DND-41 (cell line): ENCODE data around the gene OPCML.

Source experiments
- ATAC-seq: fragments of 200-7000 bp; cut with Tn5 transposase; 3 replicates; pipeline ENCODE4 v1.9.1; 2021; ENCODE audit warnings: low read depth; ENCODE audit not compliant: insufficient read depth
- DNase-seq: peaks from one replicate; pipeline ENCODE4 v3.0.0-alpha.2; 2020
- H2AFZ ChIP-seq: 2 replicates; pipeline ENCODE4 v1.6.0; 2012; ENCODE audit warnings: low read depth, low read length
- H3K27ac ChIP-seq: 2 replicates; pipeline ENCODE4 v1.5.1; 2012; ENCODE audit warnings: low read length, inconsistent platforms
- H3K27me3 ChIP-seq: fragments of 200-600 bp; sonication (generic); 2 replicates; pipeline ENCODE4 v1.6.0; 2012; ENCODE audit warnings: low read length, mild to moderate bottlenecking, inconsistent platforms; ENCODE audit not compliant: insufficient read depth, poor library complexity
- H3K36me3 ChIP-seq: 2 replicates; pipeline ENCODE4 v1.5.1; 2012; ENCODE audit warnings: low read length, inconsistent platforms; ENCODE audit not compliant: insufficient read depth
- H3K4me1 ChIP-seq: 2 replicates; pipeline ENCODE4 v1.5.1; 2012; ENCODE audit warnings: mild to moderate bottlenecking, low read length; ENCODE audit not compliant: insufficient read depth
- H3K4me2 ChIP-seq: 2 replicates; pipeline ENCODE4 v1.6.0; 2012; ENCODE audit warnings: mild to moderate bottlenecking, moderate library complexity, low read length, inconsistent platforms; ENCODE audit not compliant: insufficient read depth
- H3K4me3 ChIP-seq, 2 experiments: fragments of 200-600 bp in 1 of 2; shearing (Covaris generic) in 1 of 2; 2 replicates each; pipeline ENCODE4 v1.5.1; 2012 to 2016; ENCODE audit warnings: inconsistent platforms in 2 of 2, low read length in 2 of 2, mild to moderate bottlenecking in 2 of 2, low read depth in 1 of 2, moderate library complexity in 1 of 2
- H3K79me2 ChIP-seq: 2 replicates; pipeline ENCODE4 v1.6.0; 2012; ENCODE audit warnings: low read length, inconsistent platforms; ENCODE audit not compliant: insufficient read depth
- H3K9ac ChIP-seq: 2 replicates; pipeline ENCODE4 v1.6.0; 2012; ENCODE audit warnings: low read depth, mild to moderate bottlenecking, inconsistent platforms, low read length, moderate library complexity
- H3K9me3 ChIP-seq: 2 replicates; pipeline ENCODE4 v1.5.1; 2012; ENCODE audit warnings: low read length, moderate library complexity, mild to moderate bottlenecking, inconsistent platforms; ENCODE audit not compliant: insufficient read depth, severe bottlenecking
- H4K20me1 ChIP-seq: 2 replicates; pipeline ENCODE4 v1.6.0; 2012; ENCODE audit warnings: low read length; ENCODE audit not compliant: insufficient read depth
- EZH2 ChIP-seq: IDR thresholded peaks from 3 replicates; pipeline ENCODE4 v1.6.1; 2012; ENCODE audit warnings: borderline replicate concordance, low read depth, mild to moderate bottlenecking, moderate library complexity, low read length, inconsistent platforms; ENCODE audit not compliant: severe bottlenecking
- TF ChIP-seq, protein P1 (sequence below): IDR thresholded peaks from 2 replicates; pipeline ENCODE4 v1.5.1; 2012; ENCODE audit warnings: borderline replicate concordance, low read length, moderate library complexity, mild to moderate bottlenecking; ENCODE audit not compliant: poor library complexity, severe bottlenecking; ENCODE audit errors: extremely low read depth

Gene OPCML

DNA sequence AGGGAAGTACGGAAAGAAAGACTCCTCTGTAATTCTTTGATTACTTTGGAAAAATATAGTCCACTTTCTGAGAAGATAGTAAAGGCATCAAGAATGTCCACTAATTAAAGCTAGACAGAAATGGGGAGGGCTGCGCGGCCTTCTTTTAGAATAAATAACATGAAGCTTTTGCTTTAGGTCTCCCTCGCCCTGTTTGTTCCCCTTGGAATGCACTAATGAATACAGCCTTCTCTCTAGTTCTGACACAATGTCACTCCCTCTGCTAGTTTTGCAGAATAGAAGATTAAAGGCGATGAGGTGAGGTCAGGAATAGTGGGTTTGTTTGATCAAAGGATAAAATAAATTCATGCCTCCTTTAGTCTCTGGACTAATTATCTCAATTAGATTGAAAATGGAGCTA lies 543.9 kb downstream of the OPCML start:
- Histone ChIP-seq H4K20me1 (no peaks in the 10 kb centered on the region), H3K4me2 (no peak overlapping the region), H3K36me3 (no peaks in the 10 kb centered on the region), H3K4me1 (no peaks in the 10 kb centered on the region), H3K27ac (no peak overlapping the region), H3K9me3 (no peaks in the 10 kb centered on the region), H3K4me3 (no peak overlapping the region), H3K79me2 (no peaks in the 10 kb centered on the region), H3K9ac (no peak overlapping the region), H3K27me3 (peaks cover 14% of the 10 kb centered on the region), H2AFZ (no peak overlapping the region)
- TF ChIP-seq, protein P1, sequence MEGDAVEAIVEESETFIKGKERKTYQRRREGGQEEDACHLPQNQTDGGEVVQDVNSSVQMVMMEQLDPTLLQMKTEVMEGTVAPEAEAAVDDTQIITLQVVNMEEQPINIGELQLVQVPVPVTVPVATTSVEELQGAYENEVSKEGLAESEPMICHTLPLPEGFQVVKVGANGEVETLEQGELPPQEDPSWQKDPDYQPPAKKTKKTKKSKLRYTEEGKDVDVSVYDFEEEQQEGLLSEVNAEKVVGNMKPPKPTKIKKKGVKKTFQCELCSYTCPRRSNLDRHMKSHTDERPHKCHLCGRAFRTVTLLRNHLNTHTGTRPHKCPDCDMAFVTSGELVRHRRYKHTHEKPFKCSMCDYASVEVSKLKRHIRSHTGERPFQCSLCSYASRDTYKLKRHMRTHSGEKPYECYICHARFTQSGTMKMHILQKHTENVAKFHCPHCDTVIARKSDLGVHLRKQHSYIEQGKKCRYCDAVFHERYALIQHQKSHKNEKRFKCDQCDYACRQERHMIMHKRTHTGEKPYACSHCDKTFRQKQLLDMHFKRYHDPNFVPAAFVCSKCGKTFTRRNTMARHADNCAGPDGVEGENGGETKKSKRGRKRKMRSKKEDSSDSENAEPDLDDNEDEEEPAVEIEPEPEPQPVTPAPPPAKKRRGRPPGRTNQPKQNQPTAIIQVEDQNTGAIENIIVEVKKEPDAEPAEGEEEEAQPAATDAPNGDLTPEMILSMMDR: no peak
- no peak for TF ChIP-seq EZH2
- ATAC-seq (no peak), DNase-seq (no peak)

DNA sequence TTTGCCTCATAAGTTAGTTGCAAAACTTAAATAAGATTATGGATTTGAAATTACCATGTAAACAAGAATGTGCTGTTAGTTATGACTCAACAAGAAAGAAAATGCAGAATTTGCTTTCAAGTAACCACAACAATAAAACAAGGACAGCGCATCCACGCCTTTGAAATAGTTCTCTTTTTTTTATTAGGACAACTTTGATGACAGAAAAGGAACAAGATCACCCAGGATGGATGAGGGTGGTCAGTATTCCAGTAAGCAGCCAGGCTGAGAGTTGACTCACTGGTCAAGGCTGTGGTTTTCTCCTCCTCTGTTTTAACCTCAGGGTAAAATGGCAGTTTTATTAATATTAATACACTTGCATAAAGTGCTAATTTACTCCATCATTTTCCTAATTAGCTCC lies 544.4 kb downstream of the OPCML start:
- no peak overlapping the region for H3K4me3 ChIP-seq
- peaks cover 16% of the 10 kb centered on the region for H3K27me3 ChIP-seq
- no peak overlapping the region for H2AFZ ChIP-seq
- H3K36me3 ChIP-seq: no peaks in the 10 kb centered on the region
- H3K9me3 ChIP-seq: no peaks in the 10 kb centered on the region
- no peak for TF ChIP-seq EZH2
- TF ChIP-seq, protein P1: no peak
- no peak overlapping the region for H3K27ac ChIP-seq
- ATAC-seq (no peak), DNase-seq (no peak)
- H3K4me1 ChIP-seq: no peaks in the 10 kb centered on the region
- H4K20me1 ChIP-seq: no peaks in the 10 kb centered on the region
- no peaks in the 10 kb centered on the region for H3K79me2 ChIP-seq
- no peak overlapping the region for H3K9ac ChIP-seq
- no peak overlapping the region for H3K4me2 ChIP-seq

DNA sequence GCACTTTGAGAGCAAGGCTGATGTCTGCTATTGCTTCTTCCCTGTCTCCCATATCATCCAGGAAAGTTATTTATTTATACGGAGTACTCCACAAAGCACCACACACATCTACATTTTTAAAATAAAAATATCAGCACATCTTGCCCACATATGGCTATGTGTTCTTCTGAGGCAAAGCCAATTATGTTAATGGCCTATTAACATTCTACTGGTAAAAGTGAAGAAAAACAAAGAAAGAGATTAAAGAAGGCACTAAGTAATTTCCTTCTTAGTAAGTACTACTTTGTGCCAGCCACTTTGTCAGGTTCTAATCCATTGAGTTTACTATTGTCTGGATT lies 548.7 kb downstream of the OPCML start:
- Histone ChIP-seq H3K27me3 (peaks cover 11% of the 10 kb centered on the region), H2AFZ (no peak overlapping the region), H3K4me2 (no peak overlapping the region), H3K4me1 (no peaks in the 10 kb centered on the region), H3K9me3 (no peaks in the 10 kb centered on the region), H4K20me1 (no peaks in the 10 kb centered on the region), H3K27ac (no peak overlapping the region), H3K79me2 (no peaks in the 10 kb centered on the region), H3K4me3 (no peak overlapping the region), H3K36me3 (no peaks in the 10 kb centered on the region), H3K9ac (no peak overlapping the region)
- ATAC-seq: no peak
- DNase-seq: no peak
- TF ChIP-seq, protein P1: no peak
- TF ChIP-seq EZH2: no peak
